Stimulated activated CD8-positive, alpha-beta memory T cell treated with anti-CD3 and anti-CD28 coated beads, Interleukin-4, amount 100 ng/mL, for 48 hours (primary cell): ENCODE results near the gene DMWD.

ENCODE experiments used
- DNase-seq: peaks from one replicate; pipeline ENCODE4 v3.0.0-alpha.2; 2020

Gene DMWD

GRCh38 chr19:45785097-45785496 is 7.5 kb downstream of the DMWD start:
- DNase-seq: no peak

- DNase-seq: no peak
Observed at GRCh38 chr19:45784096-45784495, 8.5 kb downstream of the DMWD start.

GRCh38 chr19:45782820-45783785 is 9.5 kb downstream of the DMWD start:
- no peak for DNase-seq

- DNase-seq: no peak
Observed at GRCh38 chr19:45782162-45782691, 10.4 kb downstream of the DMWD start, which contains the start of gene DMPK. DMPK (minus strand) TSS chr19:45782490; CDS start chr19:45782352, 138 bp downstream.

- no peak for DNase-seq
Observed at GRCh38 chr19:45781214-45782161, 11.2 kb downstream of the DMWD start.

- no peak for DNase-seq
Observed at GRCh38 chr19:45780448-45781213, 12.0 kb downstream of the DMWD start.

- no peak for DNase-seq
Observed at GRCh38 chr19:45780146-45780447, 12.5 kb downstream of the DMWD start.

- peak; percentile 99 for DNase-seq
Observed at GRCh38 chr19:45779231-45780145, 13.2 kb downstream of the DMWD start.

- DNase-seq: no peak
Observed at GRCh38 chr19:45778010-45778661, 14.5 kb downstream of the DMWD start.

GRCh38 chr19:45777395-45777961 is 15.2 kb downstream of the DMWD start:
- DNase-seq: no peak

GRCh38 chr19:45774765-45775164 is 17.9 kb downstream of the DMWD start:
- no peak for DNase-seq

GRCh38 chr19:45773384-45773783 is 19.3 kb downstream of the DMWD start:
- no peak for DNase-seq

GRCh38 chr19:45772912-45773311 is 19.7 kb downstream of the DMWD start:
- no peak for DNase-seq

- DNase-seq: no peak
Observed at GRCh38 chr19:45772130-45772840, 20.4 kb downstream of the DMWD start.

GRCh38 chr19:45771311-45771933 is 21.2 kb downstream of the DMWD start:
- DNase-seq: no peak

GRCh38 chr19:45770192-45771101 is 22.2 kb downstream of the DMWD start:
- DNase-seq: peak; percentile 92

- peak; percentile 62 for DNase-seq
Observed at GRCh38 chr19:45769821-45770191, 22.8 kb downstream of the DMWD start.
